ENCODE data around the gene KDM4B. TPM values are rescaled to one million over a fixed set of nuclear protein-coding genes. Genes with fewer than 3 reads are reported as not detected.

KDM4B gene
- total RNA-seq, 1 experiment from 2014 or later = 35.9 TPM

GRCh38 chr19:5011476-5012238 is 42.7 kb downstream of the KDM4B start:
- CTCF ChIA-PET = interaction anchor here (4.2 kb wide), 1 partner anchor 10 kb away, joined by 17 read pairs; no protein-coding TSS in a partner anchor

More at GRCh38 chr19:5011476-5012238, 42.7 kb downstream of the KDM4B start:
- H3K27ac ChIP-seq (ENCODE audit: low read depth, low read length) = no peak overlapping the region
- no peaks in the 10 kb centered on the region for H3K9me3 ChIP-seq (ENCODE audit: control insufficient read depth in 1 of 2, insufficient read depth in 1 of 2, low read depth in 1 of 2, low read length in 2 of 2)
- no peak overlapping the region for H3K4me3 ChIP-seq (replicated peaks in 1 of 2; ENCODE audit: low read depth in 1 of 2, low read length in 2 of 2)
- no peak overlapping the region for H3K9ac ChIP-seq (ENCODE audit: low read length)
- peaks cover 0 to 3% of the 10 kb centered on the region in 2 experiments; a peak in 1 of 4 replicates for H3K36me3 ChIP-seq (ENCODE audit: control insufficient read depth in 1 of 2, insufficient read depth in 2 of 2, low read length in 2 of 2)
- peaks cover 17% of the 10 kb centered on the region for H3K79me2 ChIP-seq (ENCODE audit: insufficient read depth, low read length)
- no peak for ATAC-seq
- H4K20me1 ChIP-seq (ENCODE audit: insufficient read depth) = no peaks in the 10 kb centered on the region; the same call in 1 of the 2 replicates
- no TSS peak for BruUV-seq (replicated peaks)
- no peaks in the 10 kb centered on the region for H3K27me3 ChIP-seq (ENCODE audit: insufficient read depth, low read length)
- H3K4me2 ChIP-seq (ENCODE audit: low read length) = no peak overlapping the region
- no peak for DNase-seq (ENCODE audit: low read depth, low spot score)
- ChIA-PET POLR2A (no interaction called here), RAD21 (ENCODE audit: low non-redundant PET in 1 of 2, low total read pairs in 2 of 2, uncharacterized antibody in 2 of 2, unreplicated experiment in 2 of 2) (interaction anchor here in 1 of 2 experiments (0.6 kb wide), 1 partner anchor 16 kb away, joined by 4 read pairs; no protein-coding TSS in a partner anchor)
- H3K9me2 ChIP-seq (ENCODE audit: insufficient read depth) = no peaks in the 10 kb centered on the region
- peaks cover 0 to 3% of the 10 kb centered on the region in 2 experiments; a peak in 2 of 4 replicates for H3K4me1 ChIP-seq (ENCODE audit: control insufficient read depth in 1 of 2, insufficient read depth in 2 of 2, low read length in 2 of 2)
- TF ChIP-seq EZH2phosphoT487 (IDR thresholded peaks at IDR 0.05; ENCODE audit: borderline replicate concordance) (no peak), ZNF274 (IDR thresholded peaks at IDR 0.05; ENCODE audit: low read depth, low read length) (no peak), SRF (IDR thresholded peaks at IDR 0.05; ENCODE audit: low read depth) (no peak), FOSL1 (IDR thresholded peaks at IDR 0.05; ENCODE audit: low read depth) (no peak), CEBPB (IDR thresholded peaks at IDR 0.05; ENCODE audit: low read depth) (no peak), RAD21 (IDR thresholded peaks at IDR 0.05; ENCODE audit: low read depth) (no peak), EZH2 (IDR thresholded peaks at IDR 0.05) (no peak), MAX (IDR thresholded peaks at IDR 0.05) (no peak), JUND (IDR thresholded peaks at IDR 0.05) (no peak), ELF1 (IDR thresholded peaks at IDR 0.05; ENCODE audit: borderline replicate concordance, low read depth) (no peak), TCF7L2 (IDR thresholded peaks at IDR 0.05; ENCODE audit: borderline replicate concordance, extremely low read depth, insufficient read depth, insufficient read length) (no peak), SP1 (IDR thresholded peaks at IDR 0.05; ENCODE audit: low read depth) (no peak), EGR1 (IDR thresholded peaks at IDR 0.05; ENCODE audit: low read depth) (no peak), SIN3A (IDR thresholded peaks at IDR 0.05; ENCODE audit: low read depth) (no peak), YY1 (IDR thresholded peaks at IDR 0.05; ENCODE audit: extremely low read depth, insufficient replicate concordance, low read depth, low read length) (no peak), POLR2AphosphoS5 (IDR thresholded peaks at IDR 0.05; ENCODE audit: low read depth, low read length) (no peak), CTCF (IDR thresholded peaks at IDR 0.05 in 2 of 3, conservative IDR thresholded peaks at IDR 0.05 in 1 of 3; ENCODE audit: borderline replicate concordance in 1 of 3, insufficient read depth in 1 of 3, low read depth in 2 of 3, low read length in 2 of 3) (no peak), CBX3 (IDR thresholded peaks at IDR 0.05; ENCODE audit: low read depth) (no peak), POLR2A (IDR thresholded peaks at IDR 0.05; ENCODE audit: borderline replicate concordance, extremely low read depth, insufficient read depth, insufficient read length) (no peak), REST (IDR thresholded peaks at IDR 0.05; ENCODE audit: low read depth) (no peak)
- intact Hi-C loops (cut with micrococcal nuclease) = no loop called here
- no peak overlapping the region for H2AFZ ChIP-seq (ENCODE audit: low read depth, low read length, poor library complexity, severe bottlenecking)

Data from HCT116 (cell line).